HPDE6-E6E7 (cell line): ENCODE measurements around the gene ROBO1.
"Not testable (repeated sequence)": the region's sequence is repeated elsewhere in the genome, so short reads cannot be mapped to it uniquely, and the experiment has no call there.

Experiments
- DNase-seq: peaks from one replicate; pipeline ENCODE4 v3.0.0; 2011; ENCODE audit warnings: missing footprints; ENCODE audit errors: extremely low spot score

ROBO1 gene

GRCh38 chr3:79551321-79551892 is 216.4 kb downstream of the ROBO1 start:
- DNase-seq = no peak

- no peak for DNase-seq
Measured at GRCh38 chr3:79543218-79543982, 224.4 kb downstream of the ROBO1 start.

- DNase-seq = no peak
Measured at GRCh38 chr3:79534727-79535126, 233.1 kb downstream of the ROBO1 start.

- DNase-seq = no peak
Measured at GRCh38 chr3:79531566-79532295, 236.1 kb downstream of the ROBO1 start.

GRCh38 chr3:79521221-79521848 is 246.5 kb downstream of the ROBO1 start:
- peak; percentile 2 for DNase-seq

- no peak for DNase-seq
Measured at GRCh38 chr3:79517766-79518413, 249.9 kb downstream of the ROBO1 start.

GRCh38 chr3:79516795-79517194 is 251.0 kb downstream of the ROBO1 start:
- DNase-seq = no peak

GRCh38 chr3:79515072-79515471 is 252.7 kb downstream of the ROBO1 start:
- no peak for DNase-seq

GRCh38 chr3:79514069-79514468 is 253.7 kb downstream of the ROBO1 start:
- DNase-seq = no peak

GRCh38 chr3:79506751-79507150 is 261.0 kb downstream of the ROBO1 start:
- no peak for DNase-seq

- DNase-seq = not testable (repeated sequence)
Measured at GRCh38 chr3:79502216-79502681, 265.5 kb downstream of the ROBO1 start.

GRCh38 chr3:79497447-79498111 is 270.2 kb downstream of the ROBO1 start:
- no peak for DNase-seq

- no peak for DNase-seq
Measured at GRCh38 chr3:79491029-79491641, 276.7 kb downstream of the ROBO1 start.

GRCh38 chr3:79490165-79491028 is 277.4 kb downstream of the ROBO1 start:
- DNase-seq = no peak

GRCh38 chr3:79488407-79488806 is 279.4 kb downstream of the ROBO1 start:
- DNase-seq = no peak

- DNase-seq = no peak
Measured at GRCh38 chr3:79480746-79481145, 287.1 kb downstream of the ROBO1 start.

GRCh38 chr3:79478620-79479019 is 289.2 kb downstream of the ROBO1 start:
- no peak for DNase-seq

- DNase-seq = no peak
Measured at GRCh38 chr3:79477242-79477641, 290.6 kb downstream of the ROBO1 start.

GRCh38 chr3:79473993-79474392 is 293.8 kb downstream of the ROBO1 start:
- DNase-seq = no peak

GRCh38 chr3:79467721-79468120 is 300.1 kb downstream of the ROBO1 start:
- peak; percentile 17 for DNase-seq
